ENCODE data around the gene MTHFR. TPM values are rescaled to one million over a fixed set of nuclear protein-coding genes. Genes with fewer than 3 reads are reported as not detected.
A peak's percentile ranks its signal among the peaks of the same experiment; 100 is the strongest.
"Not testable (repeated sequence)": the region's sequence is repeated elsewhere in the genome, so short reads cannot be mapped to it uniquely, and the experiment has no call there.

Gene MTHFR
- total RNA-seq, 8 experiments from 2014 or later: 20.7 to 43.8 (median 31.3) TPM

DNA sequence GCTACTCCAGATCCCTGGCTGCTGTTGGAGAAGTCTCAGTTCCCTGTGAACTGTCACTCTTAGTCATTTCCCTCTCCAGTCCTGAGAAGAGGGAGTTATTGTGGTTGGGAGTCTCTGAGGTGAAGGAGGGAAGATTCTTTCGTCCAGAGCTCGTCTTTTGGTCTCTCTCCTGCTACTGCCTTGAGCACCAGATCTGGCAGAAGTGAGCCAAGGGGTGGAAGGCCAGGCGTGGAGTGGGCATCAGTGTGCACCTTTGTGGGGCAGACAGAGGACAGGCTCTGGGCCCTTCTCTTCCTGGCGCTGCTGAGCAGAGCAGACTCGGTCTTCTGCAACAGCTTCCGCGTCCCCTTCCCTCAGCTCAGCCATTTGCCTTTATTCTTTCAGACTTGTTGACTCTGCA, 19.4 kb upstream of the MTHFR start:
- no peak overlapping the region for H3K27ac ChIP-seq
- WGBS, 10 experiments: 67 to 100% (median 90%) methylated on average over 1 to 7 of the region's 7 CpGs; no CpG with 5 or more reads in 2 of the 10 experiments
- no peaks in the 10 kb centered on the region for H3K4me1 ChIP-seq (replicated peaks in 1 of 2)
- no peak for ATAC-seq (replicated peaks in 6 of 8)
- no peak overlapping the region for H3K4me3 ChIP-seq
- in situ Hi-C loops (cut with MboI; ENCODE audit: low pct_unique_long_range_greater_than_20kb in 2 of 9, low sequenced_read_pairs in 9 of 9, unreplicated experiment in 9 of 9): loop anchor here in 1 of 9 experiments (25.0 kb wide), 1 partner anchor 387 kb away; no protein-coding TSS in a partner anchor

DNA sequence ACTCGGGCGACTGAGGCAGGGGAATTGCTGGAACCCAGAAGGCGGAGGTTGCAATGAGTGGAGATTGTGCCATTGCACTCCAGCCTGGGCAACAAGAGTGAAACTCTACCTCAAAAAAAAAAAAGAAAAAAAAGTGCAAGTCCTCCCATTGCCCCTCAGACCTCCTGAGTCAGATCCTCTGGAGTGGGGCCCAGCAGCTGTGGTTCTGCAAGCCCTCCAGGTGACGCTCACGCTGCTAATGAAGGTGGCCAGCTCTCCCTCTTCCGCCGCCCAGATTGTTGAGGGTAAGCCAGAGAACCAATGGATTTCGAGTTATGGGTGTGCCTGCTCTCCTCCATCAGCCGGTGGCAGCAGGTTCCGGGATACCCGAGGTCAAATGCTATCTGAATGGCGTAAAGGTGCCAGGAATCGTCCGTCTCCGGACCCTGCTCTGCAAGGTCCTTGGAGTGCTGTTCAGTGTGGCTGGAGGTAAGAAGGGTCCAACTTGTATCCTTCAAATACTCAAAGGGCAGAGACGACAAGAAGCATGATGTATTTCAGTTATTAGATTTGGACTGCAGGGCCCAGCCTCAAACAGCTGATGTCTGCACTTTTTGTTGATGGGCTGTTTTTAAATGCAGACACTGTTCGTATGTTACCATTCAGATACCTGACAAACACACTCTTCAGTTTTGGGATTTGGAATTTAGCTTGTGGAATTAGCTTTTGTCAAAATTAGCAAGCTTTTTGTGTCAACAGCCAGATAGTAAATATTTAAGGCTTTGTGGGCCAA, 17.8 kb upstream of the MTHFR start:
- Histone ChIP-seq H3K4me3 (no peak overlapping the region), H3K4me1 (replicated peaks in 1 of 2) (no peaks in the 10 kb centered on the region), H3K27ac (no peak overlapping the region)
- in situ Hi-C loops (cut with MboI; ENCODE audit: low pct_unique_long_range_greater_than_20kb in 2 of 9, low sequenced_read_pairs in 9 of 9, unreplicated experiment in 9 of 9): no loop called here
- ATAC-seq (replicated peaks in 6 of 8): peak in 1 of 8 experiments; percentile 7
- 80 to 100% (median 95%) methylated on average over 1 to 17 of the region's 17 CpGs; no CpG with 5 or more reads in 2 of the 10 experiments for WGBS, 10 experiments

DNA sequence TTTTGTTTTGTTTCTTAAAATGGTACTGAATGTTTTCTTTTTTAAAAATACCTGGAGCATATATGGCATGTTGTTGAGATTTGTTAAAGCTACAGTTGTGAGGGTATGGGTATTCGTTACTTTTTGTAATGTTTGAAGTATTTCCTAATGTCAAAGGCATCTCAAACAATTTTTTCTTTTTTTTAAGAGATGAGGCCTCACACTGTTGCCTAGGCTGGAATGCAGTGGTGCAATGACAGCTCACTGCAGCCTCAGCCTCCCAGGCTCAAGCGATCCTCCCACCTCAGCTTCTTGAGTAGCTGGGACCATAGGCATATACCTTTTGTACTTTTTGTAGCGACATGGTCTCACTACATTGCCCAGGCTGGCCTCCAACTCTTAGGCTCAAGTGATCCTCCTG, 16.3 kb upstream of the MTHFR start:
- ATAC-seq (replicated peaks in 6 of 8): no peak
- 20 to 100% (median 84%) methylated on average over 1 to 3 of the region's 3 CpGs; no CpG with 5 or more reads in 2 of the 10 experiments for WGBS, 10 experiments
- Histone ChIP-seq H3K4me1 (replicated peaks in 1 of 2) (no peaks in the 10 kb centered on the region), H3K4me3 (no peak overlapping the region), H3K27ac (no peak overlapping the region)
- in situ Hi-C loops (cut with MboI; ENCODE audit: low pct_unique_long_range_greater_than_20kb in 2 of 9, low sequenced_read_pairs in 9 of 9, unreplicated experiment in 9 of 9): no loop called here

DNA sequence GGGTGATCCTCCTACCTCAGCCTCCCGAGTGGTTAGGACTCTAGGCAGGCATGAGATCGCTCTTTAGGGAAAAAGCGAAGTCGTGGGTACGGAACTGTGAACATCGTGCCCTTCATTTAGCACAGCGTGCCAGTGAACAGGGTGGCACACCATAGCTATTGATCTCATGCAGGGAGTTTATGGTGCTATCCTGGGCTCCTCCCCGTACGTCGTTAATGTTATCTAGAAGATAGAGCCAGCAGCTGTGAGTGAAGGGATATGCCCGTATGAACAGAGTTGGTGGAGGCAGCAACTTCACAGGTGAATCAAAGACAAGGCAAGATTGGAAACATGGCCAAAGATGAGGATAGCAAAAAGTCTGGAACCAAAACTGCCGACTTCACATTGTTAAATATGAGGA, 11.4 kb upstream of the MTHFR start:
- no peak overlapping the region for H3K4me3 ChIP-seq
- H3K4me1 ChIP-seq (replicated peaks in 1 of 2): peaks cover 0 to 2% of the 10 kb centered on the region in 2 donors
- in situ Hi-C loops (cut with MboI; ENCODE audit: low pct_unique_long_range_greater_than_20kb in 2 of 9, low sequenced_read_pairs in 9 of 9, unreplicated experiment in 9 of 9): no loop called here
- 91 to 100% (median 96%) methylated on average over 1 to 12 of the region's 12 CpGs for WGBS, 10 experiments
- no peak overlapping the region for H3K27ac ChIP-seq
- no peak for ATAC-seq (replicated peaks in 6 of 8)

DNA sequence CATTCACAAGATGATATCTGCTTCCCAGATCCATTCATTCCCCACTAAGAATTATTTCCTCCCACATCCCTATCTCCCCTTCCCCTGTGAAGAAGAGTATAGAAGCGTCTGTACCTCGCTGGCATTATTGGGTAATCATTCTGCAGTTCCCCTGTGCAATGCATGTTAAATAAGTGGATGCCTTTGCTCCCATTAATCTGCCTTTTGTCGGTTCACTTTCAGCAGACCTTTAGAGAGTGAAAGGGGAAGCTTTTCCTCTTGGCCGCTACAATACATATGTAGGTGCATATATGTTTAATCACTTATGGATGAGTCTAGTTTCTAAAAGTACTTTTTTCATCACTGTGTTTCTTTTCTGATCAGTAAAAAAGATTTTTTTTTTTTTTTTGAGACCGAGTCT, 7.3 kb upstream of the MTHFR start:
- 74 to 100% (median 94%) methylated on average over 1 to 5 of the region's 5 CpGs for WGBS, 10 experiments
- peaks cover 0 to 12% of the 10 kb centered on the region in 2 donors for H3K4me1 ChIP-seq (replicated peaks in 1 of 2)
- H3K4me3 ChIP-seq: no peak overlapping the region
- in situ Hi-C loops (cut with MboI; ENCODE audit: low pct_unique_long_range_greater_than_20kb in 2 of 9, low sequenced_read_pairs in 9 of 9, unreplicated experiment in 9 of 9): no loop called here
- H3K27ac ChIP-seq: no peak overlapping the region
- ATAC-seq (replicated peaks in 6 of 8): no peak

DNA sequence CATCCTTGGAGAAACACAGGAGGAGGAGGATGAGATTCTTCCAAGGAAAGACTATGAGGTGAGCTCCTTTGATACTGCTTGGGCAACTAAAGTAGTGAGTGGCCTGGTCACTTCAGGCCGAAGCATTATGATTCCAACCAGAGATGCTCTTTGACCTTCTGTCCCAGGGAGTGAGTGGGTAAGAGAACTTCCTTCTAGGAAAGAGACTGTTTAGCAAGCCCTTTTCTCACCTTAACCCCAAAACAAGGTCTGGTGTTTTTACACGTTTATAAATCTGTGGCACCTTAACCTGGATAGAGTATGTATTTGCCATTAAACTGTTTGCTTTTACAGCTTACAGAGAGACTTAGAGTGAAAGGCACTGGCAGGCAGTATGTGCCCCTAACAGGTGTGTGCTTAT, 1.4 kb upstream of the MTHFR start:
- no peak for ATAC-seq (replicated peaks in 6 of 8)
- peaks cover 28 to 43% of the 10 kb centered on the region in 2 donors for H3K4me1 ChIP-seq (replicated peaks in 1 of 2)
- peak overlapping the region; percentile 92 to 98 for H3K27ac ChIP-seq
- WGBS, 10 experiments: 5 to 100% (median 46%) methylated on average over 1 to 2 of the region's 2 CpGs; no CpG with 5 or more reads in 1 of the 10 experiments
- H3K4me3 ChIP-seq: peak overlapping the region; percentile 69 to 87 (median 74)
- in situ Hi-C loops (cut with MboI; ENCODE audit: low pct_unique_long_range_greater_than_20kb in 2 of 9, low sequenced_read_pairs in 9 of 9, unreplicated experiment in 9 of 9): no loop called here

DNA sequence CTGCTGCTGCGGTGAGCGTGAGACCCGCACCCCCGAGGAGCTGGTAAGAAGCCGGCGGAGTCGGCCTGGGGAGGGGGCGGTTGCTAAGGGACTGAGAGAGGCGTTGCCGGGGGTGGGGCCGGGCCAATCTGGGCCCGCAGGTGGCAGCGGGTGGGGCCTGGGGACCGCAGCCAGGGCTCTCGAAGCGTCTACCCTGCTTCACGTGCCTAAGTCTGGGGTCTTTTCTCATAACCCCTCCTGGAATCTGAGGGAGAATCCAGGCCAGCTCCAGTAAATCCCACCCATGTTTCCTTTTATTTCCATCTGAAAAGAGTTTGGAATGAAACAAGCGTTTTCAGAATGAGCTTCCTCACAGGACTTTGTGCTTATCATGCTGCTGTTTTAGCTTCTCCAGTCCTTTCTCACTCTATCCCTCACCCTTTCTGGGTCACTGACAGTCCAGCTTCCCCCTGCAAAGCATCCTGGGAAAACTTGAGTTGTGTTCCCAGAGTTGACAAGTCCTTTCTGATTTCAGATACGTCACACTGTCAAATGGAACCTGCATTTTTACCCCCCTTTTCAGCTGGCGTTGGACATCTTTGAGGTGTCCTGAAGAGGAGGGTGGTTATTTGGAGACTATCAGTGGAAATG, 658 bp upstream of the MTHFR start:
- peaks cover 30 to 42% of the 10 kb centered on the region in 2 donors for H3K4me1 ChIP-seq (replicated peaks in 1 of 2)
- in situ Hi-C loops (cut with MboI; ENCODE audit: low pct_unique_long_range_greater_than_20kb in 2 of 9, low sequenced_read_pairs in 9 of 9, unreplicated experiment in 9 of 9): no loop called here
- WGBS, 10 experiments: 0 to 4% (median 0%) methylated on average over 1 to 4 of the region's 20 CpGs; no CpG with 5 or more reads in 3 of the 10 experiments
- peak overlapping the region; percentile 92 to 98 for H3K27ac ChIP-seq
- H3K4me3 ChIP-seq: peak overlapping the region; percentile 69 to 87 (median 74)
- ATAC-seq (replicated peaks in 6 of 8): peak in 4 of 8 experiments; percentile 4 to 30 (median 8)

DNA sequence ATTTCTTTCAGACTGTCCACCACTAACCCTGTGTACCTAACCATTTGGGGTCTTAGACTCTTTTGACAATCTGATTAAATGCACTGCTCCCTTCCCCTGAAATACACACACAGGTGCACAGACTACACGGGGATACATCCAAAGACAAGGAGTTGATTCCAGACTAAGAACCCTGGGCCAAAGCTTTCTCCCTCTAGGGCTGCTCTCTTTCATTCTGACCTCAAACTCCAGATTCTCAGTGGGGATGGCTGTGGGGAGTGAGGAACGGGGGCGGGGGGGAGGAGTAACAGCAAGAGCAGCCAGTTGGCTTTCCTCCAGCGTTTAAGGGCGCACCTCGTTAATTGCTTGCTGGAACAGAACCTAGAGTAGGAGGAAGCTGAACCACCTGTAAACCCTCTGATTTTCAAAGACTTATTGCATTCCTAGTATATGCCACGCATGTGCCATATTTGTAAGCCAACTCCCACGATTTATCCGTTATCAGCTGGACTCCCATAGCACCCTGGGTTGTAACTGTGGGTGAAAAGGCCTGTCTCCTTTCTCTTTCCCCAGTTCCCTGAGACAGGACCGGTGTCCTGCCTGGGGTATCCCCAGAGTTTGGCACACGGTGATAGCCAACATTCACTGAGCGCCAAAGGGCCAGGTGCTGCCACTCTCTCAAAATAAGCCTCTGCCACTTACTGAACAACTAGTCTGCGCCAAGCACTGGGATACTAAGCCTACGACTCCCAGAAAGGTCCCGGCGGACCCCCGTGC, 920 bp downstream of the MTHFR start:
- H3K27ac ChIP-seq: peak overlapping the region; percentile 83 to 98
- peak overlapping the region; percentile 69 to 87 (median 74) for H3K4me3 ChIP-seq
- H3K4me1 ChIP-seq (replicated peaks in 1 of 2): peaks cover 30 to 42% of the 10 kb centered on the region in 2 donors
- WGBS, 10 experiments: 0 to 20% (median 0%) methylated on average over 1 to 8 of the region's 17 CpGs; no CpG with 5 or more reads in 3 of the 10 experiments
- in situ Hi-C loops (cut with MboI; ENCODE audit: low pct_unique_long_range_greater_than_20kb in 2 of 9, low sequenced_read_pairs in 9 of 9, unreplicated experiment in 9 of 9): no loop called here
- no peak for ATAC-seq (replicated peaks in 6 of 8)

DNA sequence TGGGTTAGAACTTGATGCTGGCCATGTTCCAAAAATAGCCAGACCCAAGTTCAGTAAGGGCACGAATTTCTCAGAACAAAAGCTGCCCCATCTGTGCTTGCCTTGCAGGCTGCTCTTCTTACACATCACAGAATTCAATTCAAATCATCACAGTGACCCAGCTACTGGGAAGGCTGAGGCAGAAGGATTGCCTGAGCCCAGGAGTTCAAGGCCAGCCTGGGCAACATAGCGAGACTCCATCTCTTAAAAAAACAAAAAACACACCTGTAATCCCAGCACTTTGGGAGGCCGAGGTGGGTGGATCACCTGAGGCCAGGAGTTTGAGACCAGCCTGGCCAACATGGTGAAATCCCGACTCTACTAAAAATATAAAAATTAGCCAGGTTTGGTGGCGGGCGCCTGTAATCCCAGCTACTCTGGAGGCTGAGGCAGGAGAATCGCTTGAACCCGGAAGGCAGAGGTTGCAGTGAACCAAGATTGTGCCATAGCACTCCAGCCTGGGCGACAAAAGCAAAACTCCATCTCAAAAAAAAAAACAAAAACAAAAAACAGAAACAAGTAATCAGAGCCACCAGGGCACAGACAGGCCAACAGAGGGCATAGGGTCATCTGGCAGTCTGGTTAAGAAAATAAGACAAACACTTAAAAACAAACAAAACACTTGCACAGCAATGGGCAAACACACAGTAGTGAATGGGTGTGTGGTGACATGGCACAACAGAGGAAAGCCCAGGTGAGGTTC, 1.7 kb downstream of the MTHFR start:
- ATAC-seq (replicated peaks in 6 of 8): peak in 2 of 8 experiments; percentile 0 to 1

DNA sequence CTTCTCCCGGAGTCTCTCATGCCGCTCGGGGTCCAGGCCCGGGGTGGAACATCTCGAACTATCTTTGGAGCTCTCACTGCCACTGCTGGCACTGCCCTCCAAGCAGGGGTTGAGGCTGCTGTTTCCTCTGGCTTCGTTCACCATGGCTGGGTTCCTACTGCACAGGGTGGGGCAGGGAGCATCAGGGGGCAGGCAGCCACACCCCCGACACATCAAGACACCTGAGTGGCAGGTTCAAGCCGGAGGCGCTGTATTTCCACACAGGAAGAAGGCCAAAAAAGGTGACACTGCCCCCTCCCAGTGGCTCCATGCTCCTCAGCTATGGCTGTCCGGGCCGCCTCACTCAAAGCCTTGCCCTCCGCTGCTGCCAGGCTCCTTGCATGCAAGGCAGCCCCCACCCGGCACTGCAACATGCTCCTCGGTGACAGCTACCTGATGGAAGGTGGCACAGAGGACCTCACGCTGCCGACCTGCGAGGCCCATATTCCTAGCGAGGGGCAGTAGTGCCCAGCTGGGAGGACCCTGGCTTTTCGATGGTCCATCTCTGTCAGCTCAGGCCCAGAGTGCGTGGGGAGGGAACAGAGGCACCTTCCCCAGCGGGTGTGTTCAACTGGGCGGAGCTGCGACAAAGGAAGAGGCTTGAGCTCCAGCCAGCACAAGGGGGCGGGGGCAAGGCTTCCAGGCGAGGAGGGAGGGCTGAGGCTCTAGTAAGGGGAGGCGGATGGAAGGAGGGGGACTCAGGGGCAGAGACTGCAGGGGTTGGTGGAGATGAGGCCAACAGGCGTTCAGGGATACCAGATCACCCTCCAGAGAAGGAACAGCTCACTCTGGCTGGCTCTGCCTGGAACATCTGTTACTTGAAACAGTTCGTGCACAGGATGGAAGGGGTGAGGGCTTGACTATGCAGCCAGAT, 2.5 kb downstream of the MTHFR start:
- peak; percentile 42 to 73 (median 68) for ATAC-seq (replicated peaks in 6 of 8)
- in situ Hi-C loops (cut with MboI; ENCODE audit: low pct_unique_long_range_greater_than_20kb in 2 of 9, low sequenced_read_pairs in 9 of 9, unreplicated experiment in 9 of 9): no loop called here
- WGBS, 10 experiments: 0 to 29% (median 11%) methylated on average over 1 to 14 of the region's 28 CpGs; no CpG with 5 or more reads in 4 of the 10 experiments
- Histone ChIP-seq H3K4me1 (replicated peaks in 1 of 2) (peaks cover 30 to 35% of the 10 kb centered on the region in 2 donors), H3K27ac (peak overlapping the region; percentile 83 to 98), H3K4me3 (peak overlapping the region; percentile 69 to 87 (median 74))

More for the DNA sequence above, 1.7 kb downstream of the MTHFR start:
- WGBS, 10 experiments: 0 to 83% (median 68%) methylated on average over 1 to 9 of the region's 9 CpGs; no CpG with 5 or more reads in 1 of the 10 experiments
- Histone ChIP-seq H3K4me1 (replicated peaks in 1 of 2) (peaks cover 30 to 39% of the 10 kb centered on the region in 2 donors), H3K4me3 (peak overlapping the region; percentile 69 to 87 (median 74)), H3K27ac (peak overlapping the region; percentile 83 to 98)
- in situ Hi-C loops (cut with MboI; ENCODE audit: low pct_unique_long_range_greater_than_20kb in 2 of 9, low sequenced_read_pairs in 9 of 9, unreplicated experiment in 9 of 9): not testable (repeated sequence)

DNA sequence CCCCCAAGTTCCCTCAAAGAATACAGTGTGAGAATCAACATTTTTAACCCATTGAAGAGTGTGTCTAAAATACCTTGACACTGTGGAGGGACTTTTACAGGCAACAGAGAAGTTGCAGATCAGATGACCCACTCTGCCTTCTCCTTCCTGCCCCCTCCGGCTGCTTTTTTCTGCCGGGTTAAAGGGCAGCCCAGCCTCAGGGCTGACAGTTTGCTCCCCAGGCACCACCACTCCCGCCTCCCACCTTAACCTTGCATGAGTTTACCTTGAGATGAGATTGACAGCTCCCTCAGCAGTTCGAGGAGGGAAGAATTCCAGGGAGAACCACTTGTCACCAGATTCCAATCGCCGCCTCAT, 3.2 kb downstream of the MTHFR start:
- WGBS, 10 experiments: 0 to 48% (median 33%) methylated on average over 1 to 6 of the region's 6 CpGs; no CpG with 5 or more reads in 5 of the 10 experiments

More for the DNA sequence above, 3.2 kb downstream of the MTHFR start:
- ATAC-seq (replicated peaks in 6 of 8): no peak
- in situ Hi-C loops (cut with MboI; ENCODE audit: low pct_unique_long_range_greater_than_20kb in 2 of 9, low sequenced_read_pairs in 9 of 9, unreplicated experiment in 9 of 9): no loop called here
- Histone ChIP-seq H3K4me1 (replicated peaks in 1 of 2) (peaks cover 30 to 35% of the 10 kb centered on the region in 2 donors), H3K27ac (peak overlapping the region in 1 of 2 donors; percentile 67), H3K4me3 (peak overlapping the region; percentile 69 to 87 (median 74))
